ENCODE measurements around the gene LRRC1.
"Not testable (repeated sequence)": the region's sequence is repeated elsewhere in the genome, so short reads cannot be mapped to it uniquely, and the experiment has no call there.

The LRRC1 gene

GRCh38 chr6:53786832-53787231, 8.0 kb upstream of the LRRC1 start:
- no peak for DNase-seq (ENCODE audit: low read depth, low spot score)
- no peak overlapping the region for H3K4me3 ChIP-seq (ENCODE audit: low read length)

GRCh38 chr6:53790886-53791285, 3.9 kb upstream of the LRRC1 start:
- DNase-seq (ENCODE audit: low read depth, low spot score): no peak
- no peak overlapping the region for H3K4me3 ChIP-seq (ENCODE audit: low read length)

GRCh38 chr6:53792016-53792415, 2.8 kb upstream of the LRRC1 start:
- H3K4me3 ChIP-seq (ENCODE audit: low read length): no peak overlapping the region
- no peak for DNase-seq (ENCODE audit: low read depth, low spot score)

DNA sequence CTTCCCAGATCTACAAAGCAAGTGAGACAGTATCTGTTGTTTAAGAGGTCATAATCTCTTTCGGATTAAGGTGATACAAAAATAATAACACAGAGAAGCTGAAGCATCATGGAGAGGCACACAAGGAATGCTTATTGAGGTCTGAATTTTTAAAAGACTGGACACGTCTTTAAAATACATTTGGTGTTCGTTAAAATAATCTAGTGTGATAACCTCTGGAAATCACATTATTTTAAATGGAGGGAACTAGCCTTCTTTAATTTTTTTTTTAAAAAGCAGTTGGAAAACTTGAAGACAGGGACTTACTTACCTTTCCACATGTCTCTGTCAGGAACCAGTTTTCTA, 1.9 kb upstream of the LRRC1 start:
- peak overlapping the region; percentile 96 for H3K4me3 ChIP-seq (ENCODE audit: low read length)
- DNase-seq (ENCODE audit: low read depth, low spot score): no peak

DNA sequence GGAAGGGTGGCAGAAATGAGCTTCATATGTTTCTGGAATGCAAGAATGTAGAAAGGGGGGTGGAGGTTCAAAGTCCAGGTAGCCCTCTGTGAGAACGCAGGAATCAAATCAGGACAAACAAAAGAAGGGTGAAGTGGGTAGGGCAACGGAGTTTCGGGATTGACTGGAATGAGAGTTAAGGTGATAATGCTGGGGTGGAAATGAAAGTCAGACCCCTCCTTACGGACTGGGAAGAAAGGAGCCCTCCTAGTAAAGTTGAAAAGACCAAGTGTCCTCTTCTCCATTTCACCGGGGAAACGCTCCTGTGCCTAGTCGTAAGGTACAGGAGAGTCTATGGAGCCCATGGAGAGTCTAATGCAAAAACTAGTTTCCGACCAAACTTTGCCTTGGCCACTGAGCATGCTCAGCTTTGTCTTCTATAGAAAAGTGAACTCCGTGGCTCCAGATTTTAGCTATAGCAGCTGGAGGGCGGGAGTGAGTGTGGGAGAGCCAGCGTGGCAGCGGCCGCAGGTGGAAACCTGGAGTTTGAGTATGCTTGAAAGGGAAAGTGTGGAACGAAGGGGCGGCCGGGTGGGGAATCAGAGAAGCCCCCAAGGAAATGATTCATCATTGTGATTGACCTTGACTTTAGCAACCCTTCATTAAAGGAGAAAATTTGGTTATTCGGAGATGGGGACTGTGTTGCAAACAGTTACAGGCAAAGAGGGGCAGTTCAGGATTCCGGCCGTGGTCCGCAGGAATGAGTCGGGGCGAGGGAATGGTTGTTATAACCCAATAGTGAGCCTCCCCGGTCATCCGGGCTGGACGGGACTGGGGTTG, 1.3 kb upstream of the LRRC1 start:
- peak overlapping the region; percentile 96 for H3K4me3 ChIP-seq (ENCODE audit: low read length)
- peak; percentile 73 for DNase-seq (ENCODE audit: low read depth, low spot score)

GRCh38 chr6:53794137-53794719, 577 bp upstream of the LRRC1 start:
- peak; percentile 97 for DNase-seq (ENCODE audit: low read depth, low spot score)
- peak overlapping the region; percentile 96 for H3K4me3 ChIP-seq (ENCODE audit: low read length)

DNA sequence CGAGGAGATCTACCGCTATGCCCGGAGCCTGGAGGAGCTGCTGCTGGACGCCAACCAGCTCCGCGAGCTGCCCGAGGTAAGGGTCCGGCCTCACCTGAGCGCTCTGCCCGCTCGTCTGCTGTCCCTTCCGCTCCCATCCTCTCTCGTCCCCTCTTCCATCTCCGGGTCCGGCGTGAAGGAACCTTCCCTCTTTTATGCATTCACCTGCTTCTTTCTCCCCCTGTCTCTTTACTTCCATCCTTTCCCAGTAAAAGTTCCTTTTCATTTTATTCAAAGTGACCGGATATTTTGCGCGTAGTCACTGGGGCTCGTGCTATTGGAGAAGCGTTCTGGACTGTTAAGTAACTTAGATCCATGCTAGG, 516 bp downstream of the LRRC1 start:
- DNase-seq (ENCODE audit: low read depth, low spot score): no peak
- peak overlapping the region; percentile 96 for H3K4me3 ChIP-seq (ENCODE audit: low read length)

DNA sequence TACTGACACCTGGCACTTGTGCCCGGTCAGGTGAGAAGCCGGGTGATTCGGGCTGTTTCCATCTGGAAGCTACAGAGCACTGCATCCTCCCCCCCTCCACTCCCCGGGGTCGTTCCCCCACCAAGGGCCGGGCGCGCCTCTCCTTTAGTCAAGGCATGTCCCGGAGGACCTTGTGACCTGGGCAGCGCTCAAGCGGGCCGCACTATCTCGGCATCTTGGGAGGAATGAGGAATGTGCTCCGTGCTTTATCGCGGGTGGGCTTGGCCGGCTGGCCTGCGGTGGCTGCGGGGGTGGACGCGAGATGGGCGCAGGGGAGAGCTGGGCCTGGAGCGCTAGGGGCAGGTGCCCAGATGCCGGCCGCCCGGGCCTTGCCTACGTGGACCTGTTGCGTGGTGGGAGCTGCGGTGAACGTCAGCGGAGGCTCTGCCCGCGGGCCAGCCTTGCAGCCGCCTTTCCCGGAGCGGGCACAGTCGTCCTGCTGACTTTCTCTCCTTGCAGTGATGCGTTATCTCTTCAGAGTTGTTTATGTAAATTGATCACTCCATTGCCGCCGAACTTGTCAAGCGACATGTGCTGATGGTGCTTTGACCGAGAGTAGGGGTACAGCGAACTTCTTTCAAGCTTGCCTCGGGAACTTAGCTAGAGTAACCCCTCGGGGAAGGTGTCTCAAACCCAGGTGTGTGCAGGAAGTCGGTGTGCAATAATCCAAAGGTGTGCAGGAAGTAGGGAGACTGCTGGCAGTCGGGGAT, 1.1 kb downstream of the LRRC1 start:
- DNase-seq (ENCODE audit: low read depth, low spot score): no peak
- H3K4me3 ChIP-seq (ENCODE audit: low read length): peak overlapping the region; percentile 96

GRCh38 chr6:53796451-53796780, 1.6 kb downstream of the LRRC1 start:
- no peak for DNase-seq (ENCODE audit: low read depth, low spot score)
- peak overlapping the region; percentile 96 for H3K4me3 ChIP-seq (ENCODE audit: low read length)

DNA sequence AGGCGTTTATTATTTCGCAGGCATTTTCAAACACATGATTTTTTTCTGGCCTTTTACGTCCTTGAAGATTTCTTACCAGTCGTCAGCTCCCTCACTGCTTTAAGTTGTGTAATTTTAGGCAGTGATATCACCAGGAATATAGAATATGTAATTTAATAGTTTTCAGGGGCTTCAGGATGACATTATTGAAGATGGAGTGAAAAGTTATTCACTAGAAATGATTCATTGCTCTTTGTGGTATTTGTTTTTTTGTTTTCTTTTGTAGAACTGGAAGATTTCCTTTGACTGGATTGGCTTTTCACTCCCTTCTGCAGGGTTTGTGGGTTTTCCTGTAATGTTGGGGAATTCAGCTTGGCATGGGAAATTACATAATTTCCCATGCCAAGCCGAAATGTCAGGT, 2.0 kb downstream of the LRRC1 start:
- peak overlapping the region; percentile 96 for H3K4me3 ChIP-seq (ENCODE audit: low read length)

GRCh38 chr6:53797304-53797703, 2.5 kb downstream of the LRRC1 start:
- H3K4me3 ChIP-seq (ENCODE audit: low read length): no peak overlapping the region
- DNase-seq (ENCODE audit: low read depth, low spot score): no peak

More for the DNA sequence above, 2.0 kb downstream of the LRRC1 start:
- DNase-seq (ENCODE audit: low read depth, low spot score): no peak

- H3K4me3 ChIP-seq (ENCODE audit: low read length): no peak overlapping the region
- DNase-seq (ENCODE audit: low read depth, low spot score): no peak
Measured at GRCh38 chr6:53799340-53799739, 4.5 kb downstream of the LRRC1 start.

GRCh38 chr6:53801022-53801421, 6.2 kb downstream of the LRRC1 start:
- no peak overlapping the region for H3K4me3 ChIP-seq (ENCODE audit: low read length)
- no peak for DNase-seq (ENCODE audit: low read depth, low spot score)

DNA sequence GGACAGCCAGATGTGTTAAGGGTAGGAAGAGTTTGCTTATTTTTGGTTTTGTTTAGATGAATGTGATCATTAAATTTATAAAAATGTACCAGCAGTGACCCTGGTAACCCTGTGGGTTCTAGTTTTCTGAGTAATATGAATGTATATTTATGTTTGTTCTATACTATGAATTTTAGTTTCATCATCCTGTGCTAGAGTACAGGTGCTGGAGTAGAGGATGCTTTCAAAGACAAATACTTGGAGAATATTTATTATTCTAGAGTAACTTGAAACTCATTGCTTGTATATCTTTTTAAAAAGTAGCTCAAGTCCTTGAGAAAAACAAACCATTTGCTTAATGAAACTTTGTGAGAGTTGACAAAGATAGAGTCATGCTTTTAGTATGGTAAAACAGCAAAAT, 7.8 kb downstream of the LRRC1 start:
- no peak for DNase-seq (ENCODE audit: low read depth, low spot score)
- H3K4me3 ChIP-seq (ENCODE audit: low read length): no peak overlapping the region

GRCh38 chr6:53803081-53803860, 8.5 kb downstream of the LRRC1 start:
- no peak overlapping the region for H3K4me3 ChIP-seq (ENCODE audit: low read length)
- DNase-seq (ENCODE audit: low read depth, low spot score): no peak

GRCh38 chr6:53805016-53805415, 10.2 kb downstream of the LRRC1 start:
- H3K4me3 ChIP-seq (ENCODE audit: low read length): no peak overlapping the region
- DNase-seq (ENCODE audit: low read depth, low spot score): no peak

- peak; percentile 88 for DNase-seq (ENCODE audit: low read depth, low spot score)
- no peak overlapping the region for H3K4me3 ChIP-seq (ENCODE audit: low read length)
Measured at GRCh38 chr6:53805725-53806124, 10.9 kb downstream of the LRRC1 start.

DNA sequence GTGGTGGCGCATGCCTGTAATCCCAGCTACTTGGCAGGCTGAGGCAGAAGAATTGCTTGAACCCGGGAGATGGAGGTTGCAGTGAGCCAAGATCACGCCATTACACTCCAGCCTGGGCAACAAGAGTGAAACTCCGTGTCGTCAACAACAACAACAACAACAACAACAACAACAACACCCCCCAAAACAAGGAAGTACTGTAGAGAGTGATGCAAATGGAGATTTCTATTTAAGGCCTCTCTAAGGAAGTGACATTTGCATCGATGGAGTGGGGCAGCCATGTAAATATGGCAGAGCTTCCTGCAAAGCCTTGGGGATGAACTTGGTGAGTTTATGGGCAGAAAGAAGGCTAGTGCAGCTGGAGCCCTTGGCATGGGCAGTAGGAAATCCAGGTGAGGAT, 12.8 kb downstream of the LRRC1 start:
- not testable (repeated sequence) for DNase-seq (ENCODE audit: low read depth, low spot score); H3K4me3 ChIP-seq (ENCODE audit: low read length)

DNA sequence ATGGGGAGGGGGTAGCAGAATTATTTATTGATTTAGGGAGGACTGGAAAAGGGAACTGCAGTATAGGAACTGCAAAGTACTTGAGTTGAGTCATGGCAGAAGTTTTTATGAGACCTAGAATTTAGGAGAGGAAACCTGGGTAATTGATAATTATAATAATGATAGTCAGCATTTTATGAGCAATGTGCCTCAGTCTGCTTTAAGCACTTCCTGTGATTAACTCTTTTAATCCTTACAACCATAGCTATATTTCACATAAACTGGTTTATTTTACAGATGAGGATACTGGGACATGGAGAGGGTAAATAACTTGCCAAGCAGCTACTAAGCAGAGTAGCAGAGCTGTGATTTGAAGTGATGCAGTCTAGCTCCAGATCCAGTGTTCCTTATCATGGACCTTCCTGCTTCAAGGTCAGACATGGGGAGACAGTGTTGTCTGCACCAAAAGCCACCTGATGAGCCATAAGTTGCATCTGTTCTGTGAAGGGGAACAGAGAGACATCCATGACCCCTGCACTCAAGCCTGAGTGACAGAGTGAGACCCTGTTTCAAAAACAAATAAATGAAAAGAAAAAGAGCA, 13.6 kb downstream of the LRRC1 start:
- no peak overlapping the region for H3K4me3 ChIP-seq (ENCODE audit: low read length)
- no peak for DNase-seq (ENCODE audit: low read depth, low spot score)
